Measurements from ENCODE around the gene SS18L1.

SS18L1 gene

GRCh38 chr20:62143957-62144825 is 622 bp downstream of the SS18L1 start:
- Histone ChIP-seq H2BK120ac (ENCODE audit: low read depth, low read length) (peak overlapping the region; percentile 15), H2BK15ac (ENCODE audit: low read depth, poor library complexity, severe bottlenecking) (no peak overlapping the region), H3K4me2 (ENCODE audit: low read length, poor library complexity, severe bottlenecking) (peak overlapping the region; percentile 77), H4K8ac (ENCODE audit: low read length) (peak overlapping the region; percentile 45), H2AFZ (ENCODE audit: low read depth, low read length) (peak overlapping the region; percentile 84), H2BK12ac (ENCODE audit: low read length in 2 of 2) (peak overlapping the region in 1 of 2 experiments; percentile 70), H3K79me1 (replicated peaks; ENCODE audit: low read length, poor library complexity, severe bottlenecking) (peaks cover 4% of the 10 kb centered on the region), H3K23ac (ENCODE audit: low read length in 2 of 2) (peak overlapping the region in 1 of 2 experiments; percentile 77), H2BK5ac (ENCODE audit: low read depth, low read length, poor library complexity, severe bottlenecking) (no peak overlapping the region), H3K36me3 (ENCODE audit: control insufficient read depth in 1 of 2, insufficient read depth in 2 of 2, low read depth in 1 of 2, low read length in 2 of 2) (peaks cover 27 to 28% of the 10 kb centered on the region in 2 experiments), H3K9ac (ENCODE audit: low read length) (peak overlapping the region; percentile 88), H3K9me3 (ENCODE audit: control insufficient read depth, low read length) (no peaks in the 10 kb centered on the region), H3K18ac (ENCODE audit: low read depth in 1 of 2, low read length in 2 of 2) (peak overlapping the region; percentile 41 to 90), H4K91ac (ENCODE audit: low read length) (peak overlapping the region; percentile 93), H2AK5ac (ENCODE audit: low read length, severe bottlenecking) (no peak overlapping the region), H3K27ac (ENCODE audit: low read length, poor library complexity, severe bottlenecking) (no peak overlapping the region), H3K27me3 (ENCODE audit: control insufficient read depth in 1 of 2, insufficient read depth in 1 of 2, low read length in 2 of 2) (no peaks in the 10 kb centered on the region), H3K4ac (ENCODE audit: low read depth in 1 of 2, low read length in 2 of 2) (peak overlapping the region in 1 of 2 experiments; percentile 86), H3K14ac (ENCODE audit: low read length in 2 of 2) (peak overlapping the region in 1 of 2 experiments; percentile 88), H3K4me3 (ENCODE audit: insufficient read depth in 1 of 2, low read depth in 1 of 2, low read length in 2 of 2) (peak overlapping the region; percentile 82 to 91), H3K4me1 (ENCODE audit: control insufficient read depth, insufficient read depth, low read depth, low read length) (peaks cover 29% of the 10 kb centered on the region)
- WGBS: 3% methylated on average over 50 of the region's 104 CpGs
- peak; percentile 78 for DNase-seq

- H2BK12ac ChIP-seq (ENCODE audit: low read length in 2 of 2): no peak overlapping the region
- H3K14ac ChIP-seq (ENCODE audit: low read length in 2 of 2): no peak overlapping the region
- H3K4me3 ChIP-seq (ENCODE audit: insufficient read depth in 1 of 2, low read depth in 1 of 2, low read length in 2 of 2): peak overlapping the region in 1 of 2 experiments; percentile 82
- H3K9ac ChIP-seq (ENCODE audit: low read length): no peak overlapping the region
- no peak overlapping the region for H2BK15ac ChIP-seq (ENCODE audit: low read depth, poor library complexity, severe bottlenecking)
- no peak overlapping the region for H3K4ac ChIP-seq (ENCODE audit: low read depth in 1 of 2, low read length in 2 of 2)
- H2BK120ac ChIP-seq (ENCODE audit: low read depth, low read length): no peak overlapping the region
- H3K27me3 ChIP-seq (ENCODE audit: control insufficient read depth in 1 of 2, insufficient read depth in 1 of 2, low read length in 2 of 2): no peaks in the 10 kb centered on the region
- no peak overlapping the region for H4K91ac ChIP-seq (ENCODE audit: low read length)
- H3K4me1 ChIP-seq (ENCODE audit: control insufficient read depth, insufficient read depth, low read depth, low read length): peaks cover 40% of the 10 kb centered on the region
- no peak overlapping the region for H3K18ac ChIP-seq (ENCODE audit: low read depth in 1 of 2, low read length in 2 of 2)
- peaks cover 6% of the 10 kb centered on the region for H3K79me1 ChIP-seq (replicated peaks; ENCODE audit: low read length, poor library complexity, severe bottlenecking)
- H3K23ac ChIP-seq (ENCODE audit: low read length in 2 of 2): peak overlapping the region in 1 of 2 experiments; percentile 40
- no peak overlapping the region for H3K27ac ChIP-seq (ENCODE audit: low read length, poor library complexity, severe bottlenecking)
- 94% methylated on average over 7 of the region's 7 CpGs for WGBS
- H2AK5ac ChIP-seq (ENCODE audit: low read length, severe bottlenecking): no peak overlapping the region
- H3K9me3 ChIP-seq (ENCODE audit: control insufficient read depth, low read length): no peaks in the 10 kb centered on the region
- H4K8ac ChIP-seq (ENCODE audit: low read length): no peak overlapping the region
- H2BK5ac ChIP-seq (ENCODE audit: low read depth, low read length, poor library complexity, severe bottlenecking): no peak overlapping the region
- no peak overlapping the region for H3K4me2 ChIP-seq (ENCODE audit: low read length, poor library complexity, severe bottlenecking)
- no peak for DNase-seq
- no peak overlapping the region for H2AFZ ChIP-seq (ENCODE audit: low read depth, low read length)
- H3K36me3 ChIP-seq (ENCODE audit: control insufficient read depth in 1 of 2, insufficient read depth in 2 of 2, low read depth in 1 of 2, low read length in 2 of 2): peaks cover 12 to 24% of the 10 kb centered on the region in 2 experiments
These were observed 2.1 kb downstream of the SS18L1 start for GRCh38 chr20:62145688-62146018.

GRCh38 chr20:62146019-62146755 is 2.6 kb downstream of the SS18L1 start:
- Histone ChIP-seq H3K9me3 (ENCODE audit: control insufficient read depth, low read length) (no peaks in the 10 kb centered on the region), H3K27me3 (ENCODE audit: control insufficient read depth in 1 of 2, insufficient read depth in 1 of 2, low read length in 2 of 2) (no peaks in the 10 kb centered on the region), H4K91ac (ENCODE audit: low read length) (no peak overlapping the region), H3K9ac (ENCODE audit: low read length) (no peak overlapping the region), H2BK12ac (ENCODE audit: low read length in 2 of 2) (no peak overlapping the region), H2AFZ (ENCODE audit: low read depth, low read length) (no peak overlapping the region), H2AK5ac (ENCODE audit: low read length, severe bottlenecking) (no peak overlapping the region), H3K4me3 (ENCODE audit: insufficient read depth in 1 of 2, low read depth in 1 of 2, low read length in 2 of 2) (no peak overlapping the region), H3K23ac (ENCODE audit: low read length in 2 of 2) (peak overlapping the region in 1 of 2 experiments; percentile 40), H3K4ac (ENCODE audit: low read depth in 1 of 2, low read length in 2 of 2) (no peak overlapping the region), H3K27ac (ENCODE audit: low read length, poor library complexity, severe bottlenecking) (no peak overlapping the region), H3K18ac (ENCODE audit: low read depth in 1 of 2, low read length in 2 of 2) (no peak overlapping the region), H2BK15ac (ENCODE audit: low read depth, poor library complexity, severe bottlenecking) (no peak overlapping the region), H3K4me1 (ENCODE audit: control insufficient read depth, insufficient read depth, low read depth, low read length) (peaks cover 36% of the 10 kb centered on the region), H3K36me3 (ENCODE audit: control insufficient read depth in 1 of 2, insufficient read depth in 2 of 2, low read depth in 1 of 2, low read length in 2 of 2) (peaks cover 11 to 26% of the 10 kb centered on the region in 2 experiments), H3K14ac (ENCODE audit: low read length in 2 of 2) (no peak overlapping the region), H4K8ac (ENCODE audit: low read length) (no peak overlapping the region), H3K79me1 (replicated peaks; ENCODE audit: low read length, poor library complexity, severe bottlenecking) (peaks cover 9% of the 10 kb centered on the region), H3K4me2 (ENCODE audit: low read length, poor library complexity, severe bottlenecking) (no peak overlapping the region), H2BK5ac (ENCODE audit: low read depth, low read length, poor library complexity, severe bottlenecking) (no peak overlapping the region), H2BK120ac (ENCODE audit: low read depth, low read length) (no peak overlapping the region)
- no peak for DNase-seq
- 97% methylated on average over 22 of the region's 22 CpGs for WGBS

- Histone ChIP-seq H3K9ac (ENCODE audit: low read length) (no peak overlapping the region), H3K18ac (ENCODE audit: low read depth in 1 of 2, low read length in 2 of 2) (no peak overlapping the region), H2BK120ac (ENCODE audit: low read depth, low read length) (no peak overlapping the region), H3K36me3 (ENCODE audit: control insufficient read depth in 1 of 2, insufficient read depth in 2 of 2, low read depth in 1 of 2, low read length in 2 of 2) (peaks cover 11 to 29% of the 10 kb centered on the region in 2 experiments), H2AK5ac (ENCODE audit: low read length, severe bottlenecking) (no peak overlapping the region), H3K9me3 (ENCODE audit: control insufficient read depth, low read length) (no peaks in the 10 kb centered on the region), H2BK15ac (ENCODE audit: low read depth, poor library complexity, severe bottlenecking) (no peak overlapping the region), H4K91ac (ENCODE audit: low read length) (no peak overlapping the region), H3K4ac (ENCODE audit: low read depth in 1 of 2, low read length in 2 of 2) (peak overlapping the region in 1 of 2 experiments; percentile 13), H3K27me3 (ENCODE audit: control insufficient read depth in 1 of 2, insufficient read depth in 1 of 2, low read length in 2 of 2) (no peaks in the 10 kb centered on the region), H3K4me1 (ENCODE audit: control insufficient read depth, insufficient read depth, low read depth, low read length) (peaks cover 41% of the 10 kb centered on the region), H3K23ac (ENCODE audit: low read length in 2 of 2) (no peak overlapping the region), H3K4me3 (ENCODE audit: insufficient read depth in 1 of 2, low read depth in 1 of 2, low read length in 2 of 2) (no peak overlapping the region), H2BK5ac (ENCODE audit: low read depth, low read length, poor library complexity, severe bottlenecking) (no peak overlapping the region), H3K14ac (ENCODE audit: low read length in 2 of 2) (no peak overlapping the region), H2BK12ac (ENCODE audit: low read length in 2 of 2) (peak overlapping the region in 1 of 2 experiments; percentile 31), H2AFZ (ENCODE audit: low read depth, low read length) (no peak overlapping the region), H4K8ac (ENCODE audit: low read length) (peak overlapping the region; percentile 27), H3K27ac (ENCODE audit: low read length, poor library complexity, severe bottlenecking) (no peak overlapping the region), H3K79me1 (replicated peaks; ENCODE audit: low read length, poor library complexity, severe bottlenecking) (peaks cover 15% of the 10 kb centered on the region), H3K4me2 (ENCODE audit: low read length, poor library complexity, severe bottlenecking) (no peak overlapping the region)
- WGBS: 98% methylated on average over 6 of the region's 6 CpGs
- no peak for DNase-seq
These were observed 3.6 kb downstream of the SS18L1 start for GRCh38 chr20:62147125-62147524.

Measured in mesenchymal stem cell (in vitro differentiated cells and primary cell).